K562 (cell line): ENCODE data around the gene MCAT. TPM values are rescaled to one million over a fixed set of nuclear protein-coding genes. Genes with fewer than 3 reads are reported as not detected.

Experiments
- BRD9 ChIP-seq: fragments of 450-650 bp; IDR thresholded peaks from 2 replicates; pipeline ENCODE4 v1.6.1; 2018; ENCODE audit warnings: low read depth; ENCODE audit not compliant: partially characterized antibody
- CEBPB ChIP-seq: fragments of 450-650 bp; IDR thresholded peaks from 2 replicates; pipeline ENCODE4 v1.6.1; 2016; ENCODE audit warnings: missing genetic modification characterization, missing compliant biosample characterization
- CSDE1 ChIP-seq, 2 experiments: fragments of 450-650 bp; IDR thresholded peaks; 2 replicates each; pipeline ENCODE4 v1.6.1; 2016; ENCODE audit warnings: mild to moderate bottlenecking in 1 of 2
- FOXA3 ChIP-seq, 2 experiments: fragments of 450-650 bp in 1 of 2; sonication (generic) in 1 of 2; formaldehyde crosslinking; IDR thresholded peaks in 1 of 2; conservative IDR thresholded peaks in 1 of 2; 2 replicates each; pipeline versions ENCODE4 v1.4.0 to v1.8.0; 2020 to 2022; ENCODE audit warnings: mild to moderate bottlenecking in 2 of 2, missing genetic modification reagents in 1 of 2
- KDM5B ChIP-seq: fragments of 200-600 bp; sonication (generic); IDR thresholded peaks from 2 replicates; pipeline ENCODE4 v1.6.1; 2012; ENCODE audit warnings: low read depth, mild to moderate bottlenecking, moderate library complexity, low read length, control low read depth, inconsistent platforms; ENCODE audit not compliant: insufficient replicate concordance
- NFIX ChIP-seq: fragments of 250-450 bp; sonication (Bioruptor Pico); IDR thresholded peaks from 2 replicates; pipeline ENCODE4 v1.4.0; 2020; ENCODE audit warnings: low read depth, mild to moderate bottlenecking, moderate library complexity
- NR2C2 ChIP-seq, 2 experiments: fragments of 200-800 bp in 1 of 2; sonication (Bioruptor generic) in 1 of 2; sonication (generic) in 1 of 2; formaldehyde crosslinking in 1 of 2; IDR thresholded peaks; 2 replicates each; pipeline versions ENCODE4 v1.6.1 to v1.8.0; 2016 to 2022; ENCODE audit warnings: mild to moderate bottlenecking in 1 of 2, missing compliant biosample characterization in 1 of 2, missing genetic modification characterization in 1 of 2, missing genetic modification reagents in 1 of 2
- PHF8 ChIP-seq: fragments of 200-600 bp; sonication (generic); IDR thresholded peaks from 2 replicates; pipeline ENCODE4 v1.6.1; 2012; ENCODE audit warnings: mixed run types, mild to moderate bottlenecking, inconsistent platforms, low read length, moderate library complexity, borderline replicate concordance
- POLR2B ChIP-seq: fragments of 450-650 bp; IDR thresholded peaks from 2 replicates; pipeline ENCODE4 v1.6.1; 2018; ENCODE audit warnings: low read depth; ENCODE audit not compliant: partially characterized antibody
- POLR3G ChIP-seq: IDR thresholded peaks from 2 replicates; pipeline ENCODE4 v1.6.1; 2011; ENCODE audit not compliant: insufficient read length, insufficient replicate concordance; ENCODE audit errors: extremely low read depth
- VEZF1 ChIP-seq: fragments of 200-800 bp; sonication (Bioruptor generic); IDR thresholded peaks from 2 replicates; pipeline ENCODE4 v1.6.1; 2017; ENCODE audit warnings: missing genetic modification characterization, missing compliant biosample characterization
- XRCC4 ChIP-seq: IDR thresholded peaks from one replicate; pipeline ENCODE4 v1.6.1; 2011; ENCODE audit not compliant: insufficient read depth, insufficient read length; ENCODE audit errors: extremely low read depth
- ZNF449 ChIP-seq: fragments of 250-450 bp; sonication (Bioruptor Pico); IDR thresholded peaks from 2 replicates; pipeline ENCODE4 v1.8.0; 2022; ENCODE audit warnings: moderate library complexity, mild to moderate bottlenecking, inconsistent platforms
- polyA plus RNA-seq, 8 experiments: library from polyadenylated mRNA; depleted of rRNA in 4 of 8; stranded (reverse) in 5 of 8; unstranded in 3 of 8; fragments of >200 nt; fragmentation: Nextera tagmentation in 2 of 8; fragmentation: Illumina TruSeq in 1 of 8; extraction: Ambion mirVana in 2 of 8; extraction: Trizol in 1 of 8; gene quantifications; 2 replicates each; pipeline versions ENCODE4 v1.2.1 to v1.2.3, GENCODE V29; 2011 to 2014; ENCODE audit warnings: inconsistent platforms in 1 of 8, missing spikeins in 1 of 8
- total RNA-seq, 7 experiments: library from RNA; depleted of rRNA in 6 of 7; stranded (reverse); fragments of >200 nt in 6 of 7; fragmentation: Illumina TruSeq in 2 of 7; extraction: Trizol in 2 of 7; gene quantifications; 2 replicates each; pipeline versions ENCODE4 v1.2.1 to v1.2.3, GENCODE V29; 2011 to 2021; ENCODE audit warnings: low replicate concordance in 1 of 7
- TF ChIP-seq, protein P1 (sequence below), 2 experiments: fragments of 450-650 bp; IDR thresholded peaks; 2 replicates each; pipeline ENCODE4 v1.6.1; 2016; ENCODE audit warnings: mild to moderate bottlenecking in 2 of 2, borderline replicate concordance in 1 of 2, low read depth in 1 of 2, moderate library complexity in 1 of 2

Gene MCAT
- total and polyA plus RNA-seq, 9 of the 15 experiments (the other 6 are each of a cell fraction or from before 2014, with no cell fraction given) = 3.3 to 27.8 (median 13.9) TPM

DNA sequence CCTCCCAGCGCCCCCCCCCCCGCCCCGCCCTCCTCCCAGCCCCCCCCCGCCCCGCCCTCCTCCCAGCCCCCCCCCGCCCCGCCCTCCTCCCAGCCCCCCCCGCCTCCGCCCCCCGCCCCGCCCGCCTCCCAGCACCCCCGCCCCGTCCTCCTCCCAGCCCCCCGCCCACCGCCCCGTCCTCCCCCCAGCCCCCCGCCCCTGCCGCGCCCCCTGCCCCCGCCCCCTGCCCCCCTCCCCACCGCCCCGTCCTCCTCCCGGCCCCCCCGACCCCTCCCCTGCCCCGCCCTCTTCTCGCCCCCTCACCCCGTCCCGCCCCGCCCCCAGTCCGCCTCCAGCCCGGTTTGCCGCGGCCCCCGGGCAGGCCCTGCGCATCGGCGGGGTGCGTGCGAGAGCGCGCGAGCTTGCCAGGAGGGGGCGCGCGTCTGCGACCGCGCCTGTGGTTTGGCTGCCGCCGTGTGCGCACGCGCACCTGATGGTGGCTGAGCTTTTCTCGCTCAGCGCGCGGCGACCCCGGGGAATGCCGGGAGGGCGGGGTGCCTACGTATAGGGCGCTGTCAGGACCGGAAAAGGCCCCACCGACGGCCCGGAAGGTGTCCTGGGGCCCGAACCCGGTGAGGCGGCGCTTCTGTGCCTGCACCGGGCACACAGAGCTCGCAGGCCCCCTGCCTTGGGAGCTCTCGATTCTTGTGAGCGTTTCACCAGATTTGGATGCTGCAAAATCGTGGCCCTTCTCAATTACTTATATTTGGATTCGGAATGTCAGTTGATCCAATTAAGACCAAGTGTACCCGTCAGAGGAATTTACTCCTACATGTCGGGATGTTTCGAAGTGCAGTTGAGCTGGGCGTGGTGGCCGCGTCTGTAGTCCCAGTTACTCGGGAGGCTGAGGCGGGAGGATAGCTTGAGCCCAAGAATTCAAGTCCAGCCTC is 44.2 kb upstream of the MCAT start (continued):
- TF ChIP-seq CEBPB (tag) (no peak), POLR3G (no peak), KDM5B (peak; percentile 94), ZNF449 (CRISPR knock-in tag) (no peak), FOXA3 (CRISPR knock-in tag; conservative IDR thresholded peaks at IDR 0.05 in 1 of 2, IDR thresholded peaks at IDR 0.05 in 1 of 2) (no peak), BRD9 (no peak), XRCC4 (no peak), POLR2B (peak; percentile 79), NR2C2 (CRISPR knock-in tag; IDR thresholded peaks at IDR 0.05) (peak; percentile 89), NR2C2 (tag; IDR thresholded peaks at IDR 0.05) (peak; percentile 98), CSDE1 (IDR thresholded peaks at IDR 0.05) (peak in 1 of 2 experiments; percentile 36; a peak in 1 of 4 replicates), VEZF1 (CRISPR knock-in tag) (peak; percentile 90), NFIX (CRISPR knock-in tag) (no peak), PHF8 (peak; percentile 93)
- TF ChIP-seq, protein P1, sequence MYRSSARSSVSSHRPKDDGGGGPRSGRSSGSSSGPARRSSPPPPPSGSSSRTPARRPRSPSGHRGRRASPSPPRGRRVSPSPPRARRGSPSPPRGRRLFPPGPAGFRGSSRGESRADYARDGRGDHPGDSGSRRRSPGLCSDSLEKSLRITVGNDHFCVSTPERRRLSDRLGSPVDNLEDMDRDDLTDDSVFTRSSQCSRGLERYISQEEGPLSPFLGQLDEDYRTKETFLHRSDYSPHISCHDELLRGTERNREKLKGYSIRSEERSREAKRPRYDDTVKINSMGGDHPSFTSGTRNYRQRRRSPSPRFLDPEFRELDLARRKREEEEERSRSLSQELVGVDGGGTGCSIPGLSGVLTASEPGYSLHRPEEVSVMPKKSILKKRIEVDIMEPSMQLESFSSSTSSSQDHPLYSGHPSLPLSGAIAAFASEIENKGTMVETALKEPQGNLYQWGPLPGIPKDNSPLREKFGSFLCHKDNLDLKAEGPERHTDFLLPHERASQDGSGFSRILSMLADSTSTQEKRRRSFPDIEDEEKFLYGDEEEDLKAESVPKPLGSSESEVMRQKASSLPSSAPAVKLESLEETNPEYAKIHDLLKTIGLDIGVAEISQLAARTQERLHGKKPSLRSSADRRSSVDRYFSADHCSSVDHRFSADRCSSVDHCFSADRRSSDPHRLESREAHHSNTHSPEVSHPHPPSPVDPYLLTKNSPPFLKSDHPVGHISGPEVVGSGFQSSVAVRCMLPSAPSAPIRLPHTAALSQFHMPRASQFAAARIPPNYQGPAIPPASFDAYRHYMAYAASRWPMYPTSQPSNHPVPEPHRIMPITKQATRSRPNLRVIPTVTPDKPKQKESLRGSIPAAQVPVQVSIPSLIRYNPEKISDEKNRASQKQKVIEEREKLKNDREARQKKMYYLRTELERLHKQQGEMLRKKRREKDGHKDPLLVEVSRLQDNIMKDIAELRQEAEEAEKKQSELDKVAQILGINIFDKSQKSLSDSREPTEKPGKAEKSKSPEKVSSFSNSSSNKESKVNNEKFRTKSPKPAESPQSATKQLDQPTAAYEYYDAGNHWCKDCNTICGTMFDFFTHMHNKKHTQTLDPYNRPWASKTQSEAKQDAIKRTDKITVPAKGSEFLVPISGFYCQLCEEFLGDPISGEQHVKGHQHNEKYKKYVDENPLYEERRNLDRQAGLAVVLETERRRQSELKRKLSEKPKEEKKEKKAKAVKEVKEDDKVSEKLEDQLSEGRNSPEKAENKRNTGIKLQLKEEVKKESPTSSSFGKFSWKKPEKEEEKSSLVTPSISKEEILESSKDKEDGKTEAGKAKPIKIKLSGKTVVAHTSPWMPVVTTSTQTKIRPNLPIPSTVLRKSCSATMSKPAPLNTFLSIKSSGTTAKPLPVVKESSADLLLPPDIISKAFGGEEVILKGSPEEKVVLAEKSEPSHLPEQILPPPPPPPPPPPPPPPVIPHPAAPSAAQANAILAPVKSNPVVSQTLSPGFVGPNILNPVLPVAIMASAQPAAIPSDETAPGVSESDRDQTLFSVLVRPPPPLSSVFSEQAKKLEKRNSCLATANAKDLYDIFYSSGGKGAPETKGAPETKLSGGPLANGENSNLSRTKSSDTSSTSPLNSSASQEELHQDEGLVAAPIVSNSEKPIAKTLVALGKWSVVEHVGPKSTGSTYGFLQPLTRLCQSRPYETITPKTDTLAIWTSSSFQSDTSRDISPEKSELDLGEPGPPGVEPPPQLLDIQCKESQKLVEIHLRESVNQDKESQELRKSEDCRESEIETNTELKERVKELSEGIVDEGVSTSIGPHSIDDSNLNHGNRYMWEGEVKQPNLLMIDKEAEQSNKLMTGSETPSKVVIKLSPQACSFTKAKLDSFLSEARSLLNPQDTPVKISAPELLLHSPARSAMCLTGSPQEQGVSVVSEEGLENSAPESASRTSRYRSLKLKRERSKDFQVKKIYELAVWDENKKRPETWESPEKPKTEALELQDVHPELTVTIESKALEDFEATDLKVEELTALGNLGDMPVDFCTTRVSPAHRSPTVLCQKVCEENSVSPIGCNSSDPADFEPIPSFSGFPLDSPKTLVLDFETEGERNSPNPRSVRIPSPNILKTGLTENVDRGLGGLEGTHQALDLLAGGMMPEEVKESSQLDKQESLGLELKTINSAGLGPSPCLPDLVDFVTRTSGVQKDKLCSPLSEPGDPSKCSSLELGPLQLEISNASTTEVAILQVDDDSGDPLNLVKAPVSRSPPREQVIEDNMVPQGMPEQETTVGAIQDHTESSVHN (IDR thresholded peaks at IDR 0.05; ENCODE audit: borderline replicate concordance in 1 of 2, low read depth in 1 of 2) = no peak
